C4-2B (cell line): Measurements from ENCODE around the gene POLR3A.

ENCODE experiments used
- CTCF ChIP-seq: fragments of 450-650 bp; conservative IDR thresholded peaks from 2 replicates; pipeline ENCODE4 v1.5.1; 2017; ENCODE audit warnings: mild to moderate bottlenecking
- ZFX ChIP-seq: fragments of 450-650 bp; IDR thresholded peaks from 2 replicates; pipeline ENCODE4 v1.6.1; 2017

- TF ChIP-seq CTCF, result no peak
- no peak for TF ChIP-seq ZFX
Observed at GRCh38 chr10:77940225-77940624, 89.1 kb downstream of the POLR3A start.
